Keratinocyte (primary cell): ENCODE results near the gene MYBPC2.

Experiments
- CTCF ChIP-seq, 3 experiments: IDR thresholded peaks in 1 of 3; conservative IDR thresholded peaks in 1 of 3; optimal IDR thresholded peaks in 1 of 3; 2 replicates in 2 of 3; 3 replicates in 1 of 3; pipeline versions ENCODE3 to v1.5.1; 2011; ENCODE audit warnings: low read length in 3 of 3, mild to moderate bottlenecking in 3 of 3, moderate library complexity in 2 of 3, control low read depth in 1 of 3, inconsistent platforms in 1 of 3; ENCODE audit not compliant: insufficient read depth in 2 of 3; ENCODE audit errors: extremely low read depth in 1 of 3
- EZH2 ChIP-seq: IDR thresholded peaks from one replicate; pipeline ENCODE4 v1.6.1; 2012; ENCODE audit warnings: inconsistent platforms, mild to moderate bottlenecking, low read length, moderate library complexity

GRCh38 chr19:50500060-50500752 lies 67.5 kb downstream of the MYBPC2 start:
- TF ChIP-seq CTCF (optimal IDR thresholded peaks at IDR 0.05 in 1 of 3, IDR thresholded peaks at IDR 0.05 in 1 of 3, conservative IDR thresholded peaks at IDR 0.05 in 1 of 3; ENCODE audit: extremely low read depth in 1 of 3, insufficient read depth in 2 of 3, low read length in 3 of 3), result peak in 1 of 3 experiments; percentile 26
- TF ChIP-seq EZH2, result no peak
